Lower leg skin (tissue), 4 donors: ENCODE results near the gene NDUFAF2. TPM values are rescaled to one million over a fixed set of nuclear protein-coding genes. Genes with fewer than 3 reads are reported as not detected.

ENCODE experiments used
- DNase-seq, 2 donors: peaks; one replicate each; pipeline ENCODE4 v3.0.0-alpha.2; 2019; ENCODE audit warnings: low spot score in 2 of 2
- H3K4me3 ChIP-seq: fragments of 200-600 bp; sonication (generic); 2 replicates; pipeline ENCODE4 v1.5.1; 2017; ENCODE audit warnings: mild to moderate bottlenecking, low read depth; ENCODE audit not compliant: poor library complexity, severe bottlenecking
- POLR2A ChIP-seq, 2 donors: fragments of 450-650 bp; IDR thresholded peaks; one replicate each; pipeline ENCODE4 v1.6.1; 2016 to 2017; ENCODE audit warnings: antibody characterized with exemption in 2 of 2, mild to moderate bottlenecking in 1 of 2, moderate library complexity in 1 of 2
- WGBS, 2 donors: methylation state at CpG; one replicate each; pipeline ENCODE4 v1.1.5; 2018; 5-methylcytosine and 5-hydroxymethylcytosine counted together
- intact Hi-C: fragments of 100-400 bp; cut with DNase I; formaldehyde crosslinking; loops from one replicate; pipeline ENCODE4 v1.15.0; 2023; ENCODE audit warnings: low total_unique reads
- total RNA-seq, 4 donors: library from RNA; depleted of rRNA; stranded (reverse); fragments of >200 nt; gene quantifications; one replicate each; pipeline ENCODE4 v1.1.0, GENCODE V29; 2016
- TF ChIP-seq, protein P1 (sequence below), 3 donors: fragments of 450-650 bp; IDR thresholded peaks; one replicate each; pipeline ENCODE4 v1.5.1; 2016; ENCODE audit warnings: antibody characterized with exemption in 3 of 3, mild to moderate bottlenecking in 3 of 3, moderate library complexity in 2 of 3

The NDUFAF2 gene
- total RNA-seq, 4 donors from 2014 or later = 13.3 to 22.7 (median 16.0) TPM

DNA sequence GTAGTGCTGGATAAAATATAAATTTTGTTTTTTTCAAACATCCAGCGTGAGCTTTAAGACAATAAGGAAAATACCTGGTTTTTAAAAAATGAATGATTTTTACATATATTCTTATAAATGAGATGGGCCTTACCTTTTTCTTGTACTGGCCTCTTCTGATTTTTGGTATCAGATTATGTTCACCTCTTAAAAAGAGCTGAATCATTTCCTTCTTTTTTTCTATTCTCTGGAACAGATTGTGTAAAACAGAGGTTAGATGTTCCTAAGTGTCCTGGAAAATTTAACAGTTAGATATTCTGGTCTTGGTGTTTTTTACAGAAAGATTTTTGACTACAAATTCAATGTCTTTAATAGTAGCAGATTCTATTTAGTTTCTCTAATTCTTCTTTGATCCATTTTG, 74.6 kb downstream of the NDUFAF2 start:
- no peak for TF ChIP-seq POLR2A (IDR thresholded peaks at IDR 0.05)
- TF ChIP-seq, protein P1, sequence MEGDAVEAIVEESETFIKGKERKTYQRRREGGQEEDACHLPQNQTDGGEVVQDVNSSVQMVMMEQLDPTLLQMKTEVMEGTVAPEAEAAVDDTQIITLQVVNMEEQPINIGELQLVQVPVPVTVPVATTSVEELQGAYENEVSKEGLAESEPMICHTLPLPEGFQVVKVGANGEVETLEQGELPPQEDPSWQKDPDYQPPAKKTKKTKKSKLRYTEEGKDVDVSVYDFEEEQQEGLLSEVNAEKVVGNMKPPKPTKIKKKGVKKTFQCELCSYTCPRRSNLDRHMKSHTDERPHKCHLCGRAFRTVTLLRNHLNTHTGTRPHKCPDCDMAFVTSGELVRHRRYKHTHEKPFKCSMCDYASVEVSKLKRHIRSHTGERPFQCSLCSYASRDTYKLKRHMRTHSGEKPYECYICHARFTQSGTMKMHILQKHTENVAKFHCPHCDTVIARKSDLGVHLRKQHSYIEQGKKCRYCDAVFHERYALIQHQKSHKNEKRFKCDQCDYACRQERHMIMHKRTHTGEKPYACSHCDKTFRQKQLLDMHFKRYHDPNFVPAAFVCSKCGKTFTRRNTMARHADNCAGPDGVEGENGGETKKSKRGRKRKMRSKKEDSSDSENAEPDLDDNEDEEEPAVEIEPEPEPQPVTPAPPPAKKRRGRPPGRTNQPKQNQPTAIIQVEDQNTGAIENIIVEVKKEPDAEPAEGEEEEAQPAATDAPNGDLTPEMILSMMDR (IDR thresholded peaks at IDR 0.05) = no peak
- H3K4me3 ChIP-seq = no peak overlapping the region
- DNase-seq = no peak
- intact Hi-C loops = no loop called here
- 92 to 94% methylated on average over 1 of the region's 1 CpG for WGBS, 2 donors

- TF ChIP-seq, protein P1 (IDR thresholded peaks at IDR 0.05) = no peak
- TF ChIP-seq POLR2A (IDR thresholded peaks at IDR 0.05) = no peak
- no peak for DNase-seq
- intact Hi-C loops = no loop called here
- 83 to 86% methylated on average over 3 of the region's 3 CpGs for WGBS, 2 donors
- H3K4me3 ChIP-seq = no peak overlapping the region
Measured at GRCh38 chr5:61020415-61020814, 75.4 kb downstream of the NDUFAF2 start.

- no peak for TF ChIP-seq POLR2A (IDR thresholded peaks at IDR 0.05)
- TF ChIP-seq, protein P1 (IDR thresholded peaks at IDR 0.05) = no peak
- 67 to 71% methylated on average over 1 of the region's 1 CpG for WGBS, 2 donors
- no peak overlapping the region for H3K4me3 ChIP-seq
- no peak for DNase-seq
- intact Hi-C loops = no loop called here
Measured at GRCh38 chr5:61023131-61023530, 78.1 kb downstream of the NDUFAF2 start.

DNA sequence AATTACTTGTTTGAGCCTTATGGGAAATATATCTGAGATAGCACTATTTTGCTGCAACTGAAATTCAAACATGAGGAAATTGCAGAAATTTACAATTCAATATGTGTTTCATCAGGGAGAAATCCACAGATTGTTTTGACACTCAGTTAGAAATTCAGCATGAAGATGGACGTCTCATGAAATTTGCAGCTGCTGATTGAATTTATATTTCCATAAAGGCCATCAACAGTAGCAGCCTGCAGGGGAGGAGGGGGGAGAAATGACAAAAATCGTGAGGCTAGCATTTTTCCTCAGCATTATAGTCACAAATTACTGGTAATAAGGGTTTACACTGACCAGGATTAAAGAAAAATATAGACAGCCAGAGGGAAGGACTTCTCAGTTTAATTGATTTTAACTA, 81.0 kb downstream of the NDUFAF2 start:
- DNase-seq = no peak
- 65 to 66% methylated on average over 2 of the region's 2 CpGs for WGBS, 2 donors
- intact Hi-C loops = no loop called here
- no peak for TF ChIP-seq POLR2A (IDR thresholded peaks at IDR 0.05)
- TF ChIP-seq, protein P1 (IDR thresholded peaks at IDR 0.05) = no peak
- no peak overlapping the region for H3K4me3 ChIP-seq

GRCh38 chr5:61028382-61028781, 83.4 kb downstream of the NDUFAF2 start:
- 89 to 97% methylated on average over 1 of the region's 1 CpG for WGBS, 2 donors
- no peak for DNase-seq
- TF ChIP-seq POLR2A (IDR thresholded peaks at IDR 0.05) = no peak
- no peak overlapping the region for H3K4me3 ChIP-seq
- intact Hi-C loops = no loop called here

DNA sequence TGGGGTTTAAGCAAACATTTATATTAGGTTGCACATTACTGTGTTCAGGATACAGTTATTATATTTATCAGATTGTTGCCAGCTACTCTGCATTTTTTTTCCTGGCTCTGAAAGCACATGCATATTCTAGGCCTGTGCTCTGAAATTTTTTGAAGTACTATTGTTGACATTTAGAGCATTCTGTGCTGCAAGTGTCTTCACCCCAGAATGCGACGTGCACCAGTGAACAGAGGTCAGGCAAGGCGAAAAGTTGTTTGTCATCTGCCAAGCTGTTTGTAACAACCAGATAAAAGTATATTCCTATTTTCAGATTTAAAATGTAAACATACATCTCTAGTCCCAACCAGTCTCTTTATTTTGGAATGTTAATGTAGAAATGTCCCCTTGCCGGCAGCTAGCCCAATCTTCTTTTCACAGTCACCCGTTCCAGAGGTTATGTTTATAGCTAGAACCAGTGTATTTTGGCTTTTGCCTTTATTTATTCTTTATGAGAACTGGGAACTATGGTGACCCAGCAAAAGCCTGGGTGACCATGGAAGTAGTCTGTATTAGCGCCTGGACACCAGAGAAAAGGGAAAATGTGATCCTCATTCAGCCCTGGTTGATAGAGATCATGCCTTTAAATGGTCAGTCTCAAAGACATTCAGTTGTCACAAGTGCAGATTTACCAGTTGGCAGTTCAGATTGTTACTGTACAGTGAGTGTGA, 84.6 kb downstream of the NDUFAF2 start:
- no peak for DNase-seq
- intact Hi-C loops = no loop called here
- TF ChIP-seq POLR2A (IDR thresholded peaks at IDR 0.05) = no peak
- TF ChIP-seq, protein P1 (IDR thresholded peaks at IDR 0.05) = no peak
- 88 to 90% methylated on average over 6 of the region's 6 CpGs for WGBS, 2 donors
- no peak overlapping the region for H3K4me3 ChIP-seq
